Calu3 (cell line): ENCODE results near the gene CPT2. TPM values are rescaled to one million over a fixed set of nuclear protein-coding genes. Genes with fewer than 3 reads are reported as not detected.

Experiments
- BruUV-seq: library from RNA; stranded (reverse); fragments of 400-500 nt; replicated peaks from 2 replicates; lab custom pipeline; 2021; lab: Mats Ljungman, UMichigan
- CTCF ChIA-PET: fragments of 300-600 bp; sonication (Branson Sonifier 250); formaldehyde crosslinking; loops from one replicate; lab custom pipeline; 2022; ENCODE audit warnings: antibody characterized with exemption; lab: Charles Lee
- DNase-seq: peaks from one replicate; pipeline ENCODE4 v3.0.0; 2022
- H3K27ac Mint-ChIP-seq: one replicate; pipeline ENCODE4 v1.8.0; 2022; ENCODE audit warnings: mixed read lengths; ENCODE audit not compliant: unreplicated experiment
- H3K27me3 Mint-ChIP-seq: one replicate; pipeline ENCODE4 v1.8.0; 2022; ENCODE audit warnings: mixed read lengths; ENCODE audit not compliant: unreplicated experiment
- H3K36me3 Mint-ChIP-seq: one replicate; pipeline ENCODE4 v1.8.0; 2022; ENCODE audit warnings: mild to moderate bottlenecking, moderate library complexity, mixed read lengths; ENCODE audit not compliant: insufficient read depth, unreplicated experiment
- H3K4me1 Mint-ChIP-seq: one replicate; pipeline ENCODE4 v1.8.0; 2022; ENCODE audit warnings: mild to moderate bottlenecking, low read depth, mixed read lengths; ENCODE audit not compliant: unreplicated experiment
- H3K4me3 Mint-ChIP-seq: one replicate; pipeline ENCODE4 v1.8.0; 2022; ENCODE audit warnings: mild to moderate bottlenecking, low read depth, moderate library complexity, mixed read lengths; ENCODE audit not compliant: unreplicated experiment
- H3K9me3 Mint-ChIP-seq: one replicate; pipeline ENCODE4 v1.8.0; 2022; ENCODE audit warnings: low read depth, mixed read lengths; ENCODE audit not compliant: unreplicated experiment
- intact Hi-C: fragments of 100-400 bp; cut with micrococcal nuclease; formaldehyde crosslinking; loops from one replicate; pipeline ENCODE4 v1.10.0; 2022; ENCODE audit not compliant: unreplicated experiment
- total RNA-seq: library from RNA; stranded (reverse); gene quantifications from 2 replicates; pipeline ENCODE4 v1.2.3, GENCODE V29; 2022
- TF ChIP-seq, protein P1 (sequence below): fragments of 200-600 bp; IDR thresholded peaks from one replicate; pipeline ENCODE4 v1.8.0; 2022; ENCODE audit warnings: antibody characterized with exemption; ENCODE audit not compliant: unreplicated experiment

The CPT2 gene
- total RNA-seq, 1 experiment from 2014 or later, result 18.5 TPM

DNA sequence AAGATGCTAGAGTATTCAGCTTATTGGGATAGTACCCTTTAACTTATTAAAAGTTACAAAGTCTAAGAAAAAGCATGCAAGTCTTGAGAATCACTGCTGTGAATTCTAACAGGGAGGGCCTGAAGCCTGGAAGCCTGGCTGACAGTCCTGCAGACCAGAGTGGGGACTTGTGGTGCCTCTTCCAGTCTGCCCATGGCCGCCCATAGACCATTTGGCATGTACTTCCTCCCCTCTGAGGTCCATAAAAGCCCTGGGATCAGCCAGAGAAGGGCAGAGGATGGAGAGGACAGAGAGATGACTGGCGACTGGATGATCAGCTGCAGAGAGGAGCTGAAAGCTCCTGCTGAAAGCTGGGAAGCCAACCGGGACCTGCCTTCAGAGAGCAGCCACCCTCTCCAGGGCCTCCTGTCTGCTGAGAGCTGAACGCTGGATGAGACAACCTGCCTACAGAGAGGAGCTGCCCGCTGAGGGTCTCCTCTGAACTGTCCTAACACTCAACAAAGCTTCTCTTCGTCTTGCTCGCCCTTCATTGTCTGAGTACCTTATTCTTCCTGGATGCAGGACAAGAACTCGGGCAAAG, 41.7 kb upstream of the CPT2 start:
- CTCF ChIA-PET, result interaction anchor here (1.0 kb wide), 1 partner anchor 27 kb away, joined by 3 read pairs; no protein-coding TSS in a partner anchor
- no TSS peak for BruUV-seq
- Mint-ChIP-seq H3K4me3 (no peak overlapping the region), H3K4me1 (no peaks in the 10 kb centered on the region), H3K36me3 (peaks cover 4% of the 10 kb centered on the region), H3K27me3 (no peaks in the 10 kb centered on the region), H3K27ac (no peak overlapping the region), H3K9me3 (no peaks in the 10 kb centered on the region)
- DNase-seq, result no peak
- TF ChIP-seq, protein P1, sequence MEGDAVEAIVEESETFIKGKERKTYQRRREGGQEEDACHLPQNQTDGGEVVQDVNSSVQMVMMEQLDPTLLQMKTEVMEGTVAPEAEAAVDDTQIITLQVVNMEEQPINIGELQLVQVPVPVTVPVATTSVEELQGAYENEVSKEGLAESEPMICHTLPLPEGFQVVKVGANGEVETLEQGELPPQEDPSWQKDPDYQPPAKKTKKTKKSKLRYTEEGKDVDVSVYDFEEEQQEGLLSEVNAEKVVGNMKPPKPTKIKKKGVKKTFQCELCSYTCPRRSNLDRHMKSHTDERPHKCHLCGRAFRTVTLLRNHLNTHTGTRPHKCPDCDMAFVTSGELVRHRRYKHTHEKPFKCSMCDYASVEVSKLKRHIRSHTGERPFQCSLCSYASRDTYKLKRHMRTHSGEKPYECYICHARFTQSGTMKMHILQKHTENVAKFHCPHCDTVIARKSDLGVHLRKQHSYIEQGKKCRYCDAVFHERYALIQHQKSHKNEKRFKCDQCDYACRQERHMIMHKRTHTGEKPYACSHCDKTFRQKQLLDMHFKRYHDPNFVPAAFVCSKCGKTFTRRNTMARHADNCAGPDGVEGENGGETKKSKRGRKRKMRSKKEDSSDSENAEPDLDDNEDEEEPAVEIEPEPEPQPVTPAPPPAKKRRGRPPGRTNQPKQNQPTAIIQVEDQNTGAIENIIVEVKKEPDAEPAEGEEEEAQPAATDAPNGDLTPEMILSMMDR, result no peak
- intact Hi-C loops, result no loop called here

DNA sequence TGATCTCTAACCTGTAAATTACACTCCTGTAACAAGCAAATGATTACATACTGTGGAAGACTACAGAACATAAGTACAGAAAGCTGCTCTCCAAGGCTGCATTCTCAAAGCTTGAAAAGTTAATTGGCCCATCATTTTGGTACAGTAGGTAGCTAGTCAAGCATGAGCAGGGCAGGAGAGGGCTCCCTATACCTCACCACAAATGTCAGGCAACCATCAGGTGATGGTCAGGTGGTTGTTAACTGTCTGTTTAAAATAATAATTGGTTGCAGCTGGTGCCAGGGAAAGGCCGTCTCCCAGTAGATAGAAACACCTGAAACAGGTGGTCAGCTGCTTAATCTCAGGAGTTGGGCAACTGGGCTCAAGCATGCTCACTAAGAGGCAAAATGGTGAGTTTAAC, 41.1 kb upstream of the CPT2 start:
- H3K27ac Mint-ChIP-seq, result no peak overlapping the region
- CTCF ChIA-PET, result interaction anchor here (1.0 kb wide), 1 partner anchor 27 kb away, joined by 3 read pairs; no protein-coding TSS in a partner anchor
- no peaks in the 10 kb centered on the region for H3K9me3 Mint-ChIP-seq
- H3K4me3 Mint-ChIP-seq, result no peak overlapping the region
- DNase-seq, result no peak
- TF ChIP-seq, protein P1, result no peak
- no peaks in the 10 kb centered on the region for H3K4me1 Mint-ChIP-seq
- intact Hi-C loops, result no loop called here
- BruUV-seq, result no TSS peak
- no peaks in the 10 kb centered on the region for H3K27me3 Mint-ChIP-seq
- peaks cover 4% of the 10 kb centered on the region for H3K36me3 Mint-ChIP-seq

DNA sequence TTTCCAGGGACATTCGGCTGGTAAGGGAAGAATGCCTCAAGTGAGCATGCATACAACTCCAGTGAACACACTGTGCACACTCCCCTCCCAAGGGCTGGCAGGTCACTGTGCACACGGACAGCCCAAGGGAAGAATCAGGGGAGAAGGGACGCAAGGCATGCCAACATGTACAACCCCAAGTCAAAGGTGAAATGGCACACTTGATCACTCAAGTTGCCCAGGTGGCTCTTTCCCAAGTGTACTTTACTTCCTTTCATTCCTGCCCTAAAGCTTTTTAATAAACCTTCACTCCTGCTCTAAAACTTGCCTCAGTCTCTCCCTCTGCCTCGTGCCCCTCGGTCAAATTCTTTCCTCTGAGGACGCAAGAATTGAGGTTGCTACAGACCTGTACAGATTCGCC, 40.7 kb upstream of the CPT2 start:
- H3K9me3 Mint-ChIP-seq, result no peaks in the 10 kb centered on the region
- H3K36me3 Mint-ChIP-seq, result peaks cover 4% of the 10 kb centered on the region
- H3K27me3 Mint-ChIP-seq, result no peaks in the 10 kb centered on the region
- H3K4me3 Mint-ChIP-seq, result no peak overlapping the region
- no peaks in the 10 kb centered on the region for H3K4me1 Mint-ChIP-seq
- no peak overlapping the region for H3K27ac Mint-ChIP-seq
- intact Hi-C loops, result no loop called here
- no peak for DNase-seq
- CTCF ChIA-PET, result interaction anchor here (1.0 kb wide), 1 partner anchor 26 kb away, joined by 3 read pairs; no protein-coding TSS in a partner anchor
- BruUV-seq, result no TSS peak
- TF ChIP-seq, protein P1, result no peak

DNA sequence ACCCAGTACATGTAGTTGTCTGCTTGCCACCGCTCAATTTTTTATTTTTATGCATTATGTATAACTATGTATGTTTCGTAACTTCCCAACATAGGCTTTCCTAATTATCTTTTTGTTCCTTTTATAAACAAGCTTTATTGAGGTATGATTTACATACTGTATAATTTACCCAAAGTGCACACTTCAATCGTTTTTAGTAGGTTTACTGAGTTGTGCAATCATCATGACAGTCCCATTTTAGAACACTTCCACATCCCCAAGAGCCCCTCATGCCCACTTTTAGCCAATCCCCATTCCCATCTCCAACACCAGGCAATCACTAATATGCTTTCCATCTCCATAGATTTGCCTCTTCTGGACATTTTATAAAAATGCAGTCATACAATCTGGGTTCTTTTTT, 39.8 kb upstream of the CPT2 start:
- H3K4me1 Mint-ChIP-seq, result no peaks in the 10 kb centered on the region
- peaks cover 4% of the 10 kb centered on the region for H3K36me3 Mint-ChIP-seq
- H3K27me3 Mint-ChIP-seq, result no peaks in the 10 kb centered on the region
- H3K4me3 Mint-ChIP-seq, result no peak overlapping the region
- CTCF ChIA-PET, result no interaction called here
- no peak overlapping the region for H3K27ac Mint-ChIP-seq
- intact Hi-C loops, result no loop called here
- BruUV-seq, result no TSS peak
- no peak for DNase-seq
- TF ChIP-seq, protein P1, result no peak
- H3K9me3 Mint-ChIP-seq, result no peaks in the 10 kb centered on the region
